ENCODE data around the gene GUCA2B.

GUCA2B gene

DNA sequence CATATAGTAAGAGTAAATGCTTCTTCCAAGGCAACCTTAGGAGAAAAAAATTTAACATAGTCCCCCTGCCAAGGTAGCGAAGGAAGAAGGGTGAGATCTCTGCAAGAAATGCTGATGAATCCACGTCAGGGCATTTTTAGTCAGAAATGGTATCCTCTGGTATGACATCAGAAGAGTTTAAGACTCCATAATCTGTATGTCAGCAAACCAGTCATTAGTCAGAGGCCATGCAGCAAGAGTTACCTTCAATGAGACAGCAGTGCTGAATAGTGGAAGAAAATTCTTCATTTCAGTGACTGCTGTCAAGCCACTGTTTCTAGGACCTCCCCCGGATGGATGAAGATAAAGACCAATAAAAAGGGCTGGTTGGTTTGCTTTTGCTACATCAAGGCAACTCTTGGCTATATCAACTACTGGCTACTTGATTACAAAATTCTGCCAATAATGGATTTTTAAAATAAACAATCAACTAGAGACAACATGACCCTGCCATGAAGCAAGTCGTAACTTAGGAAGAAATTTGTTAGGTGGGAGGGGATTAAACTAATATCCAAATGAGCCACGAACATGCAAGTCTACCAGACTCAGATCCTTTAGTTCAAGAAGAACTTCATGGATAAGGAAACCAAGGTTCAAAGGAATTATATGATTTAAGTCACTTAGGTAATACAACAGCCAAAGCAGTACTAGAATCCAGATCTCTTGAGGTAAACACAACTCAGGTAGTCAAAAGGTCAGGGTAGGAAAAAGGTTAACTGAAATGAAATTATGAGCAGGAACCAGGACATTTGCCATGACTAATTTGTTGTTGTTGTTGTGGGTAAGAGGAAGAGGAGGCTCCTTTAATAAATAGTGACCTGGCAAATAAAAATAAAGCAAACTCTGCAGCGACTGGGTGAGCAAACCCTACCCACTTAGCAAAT lies 37.0 kb downstream of the GUCA2B start:
- no peak for DNase-seq (ENCODE audit: low spot score)

- DNase-seq (ENCODE audit: low spot score): no peak
These were observed 38.1 kb downstream of the GUCA2B start for GRCh38 chr1:42191319-42191718.

DNA sequence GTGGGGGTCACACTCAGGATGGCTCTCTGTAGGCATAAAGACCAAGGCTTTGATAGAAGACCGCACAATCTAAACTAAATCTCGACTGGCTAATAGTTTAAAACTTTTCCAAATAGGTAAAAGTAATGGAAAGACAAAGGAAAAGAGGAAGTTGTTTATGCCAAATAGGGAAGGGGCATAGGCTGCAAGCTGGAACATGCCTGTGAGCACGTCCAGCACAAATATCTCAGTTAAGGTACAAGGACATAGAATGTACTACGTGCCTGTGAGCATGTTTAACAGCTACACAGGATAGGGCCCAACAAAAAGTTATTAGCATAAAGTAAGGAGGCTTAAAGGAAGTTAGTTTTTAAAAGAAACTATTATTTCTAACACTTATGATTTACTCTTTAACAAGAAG lies 38.9 kb downstream of the GUCA2B start:
- no peak for DNase-seq (ENCODE audit: low spot score)

- no peak for DNase-seq (ENCODE audit: low spot score)
These were observed 42.6 kb downstream of the GUCA2B start for GRCh38 chr1:42195841-42196240.

DNA sequence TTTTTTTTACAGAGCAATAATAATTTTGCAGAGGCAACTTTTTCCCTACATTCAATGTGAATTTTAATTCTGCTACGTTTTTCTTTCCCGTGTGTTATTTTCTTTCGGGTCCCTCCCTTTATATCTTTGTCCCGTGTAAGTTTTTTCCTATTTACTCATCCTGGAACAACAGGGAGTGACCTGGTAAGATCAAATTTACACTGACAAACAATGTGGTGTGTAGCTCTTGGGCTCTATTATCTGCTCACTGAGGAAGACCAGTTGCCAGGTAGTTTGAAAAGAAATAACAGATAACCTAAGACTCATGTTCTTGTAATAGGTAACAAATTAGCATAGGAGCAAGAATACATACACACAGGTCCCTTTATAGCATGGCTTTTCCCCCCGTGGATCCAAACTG lies 45.0 kb downstream of the GUCA2B start:
- no peak for DNase-seq (ENCODE audit: low spot score)

- no peak for DNase-seq (ENCODE audit: low spot score)
These were observed 48.8 kb downstream of the GUCA2B start for GRCh38 chr1:42201986-42202385.

All from hepatic stellate cell (primary cell).